ENCODE measurements around the gene LCE3E. TPM values are rescaled to one million over a fixed set of nuclear protein-coding genes. Genes with fewer than 3 reads are reported as not detected.

LCE3E gene
- polyA plus RNA-seq (2013, experiment 1 of 2) = not detected
- polyA plus RNA-seq (2013, experiment 2 of 2) = not detected

GRCh38 chr1:152566681-152567080, at the start of gene LCE3E:
LCE3E (minus strand) TSS chr1:152566780; CDS start chr1:152566208, 572 bp downstream.
- Histone ChIP-seq H4K8ac (ENCODE audit: low read depth, low read length) (no peak within 1 kb of the TSS), H2BK12ac (ENCODE audit: low read length) (no peak within 1 kb of the TSS), H3K9ac (ENCODE audit: low read depth, low read length, poor library complexity) (no peak within 1 kb of the TSS), H2AFZ (ENCODE audit: low read length) (no peak within 1 kb of the TSS), H3K4me1 (ENCODE audit: control insufficient read depth in 2 of 2, insufficient read depth in 1 of 2, low read depth in 1 of 2, low read length in 2 of 2) (no peaks in the 10 kb centered on the region), H3K4ac (ENCODE audit: low read length) (no peak within 1 kb of the TSS), H3K4me2 (ENCODE audit: insufficient read depth, low read length, poor library complexity, severe bottlenecking) (no peak within 1 kb of the TSS), H3K27me3 (ENCODE audit: control insufficient read depth in 3 of 3, insufficient read depth in 3 of 3, low read depth in 1 of 3, low read length in 3 of 3) (no peaks in the 10 kb centered on the region), H3K9me3 (replicated peaks in 1 of 2; ENCODE audit: control insufficient read depth in 2 of 2, insufficient read depth in 1 of 2, low read depth in 1 of 2, low read length in 2 of 2) (peaks cover 0 to 20% of the 10 kb centered on the region in 2 donors), H2BK120ac (ENCODE audit: low read depth, low read length) (no peak within 1 kb of the TSS), H3K36me3 (replicated peaks in 1 of 2; ENCODE audit: control insufficient read depth in 2 of 2, insufficient read depth in 2 of 2, low read length in 2 of 2) (no peaks in the 10 kb centered on the region), H3K4me3 (ENCODE audit: low read length in 2 of 2) (peak within 1 kb of the TSS in 1 of 2 donors; percentile 44), H4K91ac (ENCODE audit: low read depth, low read length, poor library complexity) (no peak within 1 kb of the TSS), H2AK5ac (ENCODE audit: low read depth, low read length) (no peak within 1 kb of the TSS), H3K23ac (ENCODE audit: low read depth, low read length, poor library complexity) (no peak within 1 kb of the TSS), H3K79me1 (ENCODE audit: low read depth, low read length) (no peaks in the 10 kb centered on the region), H2BK5ac (ENCODE audit: low read length) (no peak within 1 kb of the TSS), H2BK15ac (ENCODE audit: low read length) (no peak within 1 kb of the TSS), H3K18ac (ENCODE audit: low read length) (no peak within 1 kb of the TSS), H3K14ac (ENCODE audit: low read length) (no peak within 1 kb of the TSS), H3K27ac (replicated peaks; ENCODE audit: low read length) (no peak within 1 kb of the TSS)
- DNase-seq (ENCODE audit: low spot score) = no peak
- no CpG with 5 or more reads among the region's 1 CpG for WGBS, 2 donors (ENCODE audit: extremely low coverage in 2 of 2, insufficient read length in 2 of 2, insufficient replicate concordance in 1 of 2)

DNA sequence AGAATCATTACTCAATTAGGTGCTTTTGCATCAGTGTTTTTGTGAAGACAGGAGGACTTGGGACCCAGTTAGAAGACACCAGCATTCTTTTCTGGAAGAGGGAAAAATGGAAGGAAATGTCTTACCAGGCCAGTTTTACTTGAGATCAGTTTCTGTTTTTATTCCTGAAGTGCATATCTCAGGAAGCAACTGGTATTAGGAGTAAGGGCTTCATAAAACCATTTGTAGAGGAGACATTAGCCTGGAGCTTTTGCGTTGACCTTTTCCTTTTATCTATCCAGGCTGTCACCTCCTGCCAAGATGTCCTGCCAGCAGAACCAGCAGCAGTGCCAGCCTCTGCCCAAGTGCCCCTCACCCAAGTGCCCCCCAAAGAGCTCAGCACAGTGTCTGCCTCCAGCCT, 46.9 kb upstream of the LCE3E start, which contains the start of gene LCE3B:
TSS of gene LCE3B (plus strand) at position 301 of the 400 bp plus-strand sequence. CDS start at position 301, 0 bp downstream.
- H3K9me3 ChIP-seq (replicated peaks in 1 of 2; ENCODE audit: control insufficient read depth in 2 of 2, insufficient read depth in 1 of 2, low read depth in 1 of 2, low read length in 2 of 2) = peaks cover 0 to 3% of the 10 kb centered on the region in 2 donors
- H2BK5ac ChIP-seq (ENCODE audit: low read length) = no peak within 1 kb of the TSS
- no peak within 1 kb of the TSS for H2AK5ac ChIP-seq (ENCODE audit: low read depth, low read length)
- no peak within 1 kb of the TSS for H2AFZ ChIP-seq (ENCODE audit: low read length)
- no peak within 1 kb of the TSS for H4K91ac ChIP-seq (ENCODE audit: low read depth, low read length, poor library complexity)
- WGBS, 2 donors (ENCODE audit: extremely low coverage in 2 of 2, insufficient read length in 2 of 2, insufficient replicate concordance in 1 of 2) = no CpG with 5 or more reads among the region's 1 CpG
- no peak within 1 kb of the TSS for H3K4me3 ChIP-seq (ENCODE audit: low read length in 2 of 2)
- H3K36me3 ChIP-seq (replicated peaks in 1 of 2; ENCODE audit: control insufficient read depth in 2 of 2, insufficient read depth in 2 of 2, low read length in 2 of 2) = no peaks in the 10 kb centered on the region
- no peaks in the 10 kb centered on the region for H3K79me1 ChIP-seq (ENCODE audit: low read depth, low read length)
- H3K14ac ChIP-seq (ENCODE audit: low read length) = no peak within 1 kb of the TSS
- no peak within 1 kb of the TSS for H3K23ac ChIP-seq (ENCODE audit: low read depth, low read length, poor library complexity)
- no peaks in the 10 kb centered on the region for H3K27me3 ChIP-seq (ENCODE audit: control insufficient read depth in 3 of 3, insufficient read depth in 3 of 3, low read depth in 1 of 3, low read length in 3 of 3)
- no peaks in the 10 kb centered on the region for H3K4me1 ChIP-seq (ENCODE audit: control insufficient read depth in 2 of 2, insufficient read depth in 1 of 2, low read depth in 1 of 2, low read length in 2 of 2)
- H2BK120ac ChIP-seq (ENCODE audit: low read depth, low read length) = no peak within 1 kb of the TSS
- H4K8ac ChIP-seq (ENCODE audit: low read depth, low read length) = no peak within 1 kb of the TSS
- no peak within 1 kb of the TSS for H3K18ac ChIP-seq (ENCODE audit: low read length)
- no peak within 1 kb of the TSS for H3K4ac ChIP-seq (ENCODE audit: low read length)
- H3K9ac ChIP-seq (ENCODE audit: low read depth, low read length, poor library complexity) = no peak within 1 kb of the TSS
- H2BK12ac ChIP-seq (ENCODE audit: low read length) = no peak within 1 kb of the TSS
- no peak within 1 kb of the TSS for H3K27ac ChIP-seq (replicated peaks; ENCODE audit: low read length)
- DNase-seq (ENCODE audit: low spot score) = no peak
- no peak within 1 kb of the TSS for H3K4me2 ChIP-seq (ENCODE audit: insufficient read depth, low read length, poor library complexity, severe bottlenecking)
- no peak within 1 kb of the TSS for H2BK15ac ChIP-seq (ENCODE audit: low read length)

- Histone ChIP-seq H3K23ac (ENCODE audit: low read depth, low read length, poor library complexity) (no peak within 1 kb of the TSS), H3K27me3 (ENCODE audit: control insufficient read depth in 3 of 3, insufficient read depth in 3 of 3, low read depth in 1 of 3, low read length in 3 of 3) (no peaks in the 10 kb centered on the region), H2AFZ (ENCODE audit: low read length) (no peak within 1 kb of the TSS), H3K18ac (ENCODE audit: low read length) (no peak within 1 kb of the TSS), H3K9me3 (replicated peaks in 1 of 2; ENCODE audit: control insufficient read depth in 2 of 2, insufficient read depth in 1 of 2, low read depth in 1 of 2, low read length in 2 of 2) (no peaks in the 10 kb centered on the region), H2AK5ac (ENCODE audit: low read depth, low read length) (no peak within 1 kb of the TSS), H3K4me3 (ENCODE audit: low read length in 2 of 2) (no peak within 1 kb of the TSS), H3K4me2 (ENCODE audit: insufficient read depth, low read length, poor library complexity, severe bottlenecking) (no peak within 1 kb of the TSS), H2BK5ac (ENCODE audit: low read length) (no peak within 1 kb of the TSS), H3K27ac (replicated peaks; ENCODE audit: low read length) (no peak within 1 kb of the TSS), H3K14ac (ENCODE audit: low read length) (no peak within 1 kb of the TSS), H3K4me1 (ENCODE audit: control insufficient read depth in 2 of 2, insufficient read depth in 1 of 2, low read depth in 1 of 2, low read length in 2 of 2) (no peaks in the 10 kb centered on the region), H3K79me1 (ENCODE audit: low read depth, low read length) (no peaks in the 10 kb centered on the region), H4K8ac (ENCODE audit: low read depth, low read length) (no peak within 1 kb of the TSS), H3K36me3 (replicated peaks in 1 of 2; ENCODE audit: control insufficient read depth in 2 of 2, insufficient read depth in 2 of 2, low read length in 2 of 2) (no peaks in the 10 kb centered on the region), H4K91ac (ENCODE audit: low read depth, low read length, poor library complexity) (no peak within 1 kb of the TSS), H2BK120ac (ENCODE audit: low read depth, low read length) (no peak within 1 kb of the TSS), H2BK12ac (ENCODE audit: low read length) (no peak within 1 kb of the TSS), H3K4ac (ENCODE audit: low read length) (no peak within 1 kb of the TSS), H3K9ac (ENCODE audit: low read depth, low read length, poor library complexity) (no peak within 1 kb of the TSS), H2BK15ac (ENCODE audit: low read length) (no peak within 1 kb of the TSS)
- DNase-seq (ENCODE audit: low spot score) = no peak
- no CpG with 5 or more reads among the region's 4 CpGs for WGBS, 2 donors (ENCODE audit: extremely low coverage in 2 of 2, insufficient read length in 2 of 2, insufficient replicate concordance in 1 of 2)
Measured at GRCh38 chr1:152599934-152600333, 33.4 kb upstream of the LCE3E start, which contains the start of gene LCE3C. LCE3C (plus strand) TSS chr1:152600234; CDS start chr1:152600732, 498 bp downstream.

DNA sequence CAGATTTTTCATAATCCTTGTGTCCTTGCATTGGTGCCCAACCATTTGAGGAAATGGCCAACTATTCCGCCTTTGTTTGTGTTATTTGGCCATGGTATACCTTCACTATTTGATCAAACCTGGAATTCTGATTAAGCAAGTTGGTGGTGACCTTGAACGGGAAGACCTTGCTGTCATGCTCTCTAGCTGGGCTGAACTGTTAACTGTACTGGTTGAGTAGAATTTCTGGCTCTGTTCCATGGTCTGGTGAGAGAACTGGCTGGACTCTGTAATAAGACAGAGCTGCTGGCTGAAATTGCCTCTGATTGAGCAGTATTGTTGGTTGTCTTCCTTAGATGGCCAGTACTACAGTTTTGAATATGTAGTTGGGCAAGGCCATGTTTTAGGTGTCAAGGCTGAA, 30.4 kb upstream of the LCE3E start:
- Histone ChIP-seq H2AFZ (ENCODE audit: low read length) (no peak overlapping the region), H3K9ac (ENCODE audit: low read depth, low read length, poor library complexity) (no peak overlapping the region), H3K18ac (ENCODE audit: low read length) (no peak overlapping the region), H2BK12ac (ENCODE audit: low read length) (no peak overlapping the region), H3K23ac (ENCODE audit: low read depth, low read length, poor library complexity) (no peak overlapping the region), H2BK15ac (ENCODE audit: low read length) (no peak overlapping the region), H3K4me1 (ENCODE audit: control insufficient read depth in 2 of 2, insufficient read depth in 1 of 2, low read depth in 1 of 2, low read length in 2 of 2) (no peaks in the 10 kb centered on the region), H3K4me3 (ENCODE audit: low read length in 2 of 2) (no peak overlapping the region), H2BK5ac (ENCODE audit: low read length) (no peak overlapping the region), H3K4me2 (ENCODE audit: insufficient read depth, low read length, poor library complexity, severe bottlenecking) (no peak overlapping the region), H3K4ac (ENCODE audit: low read length) (no peak overlapping the region), H2BK120ac (ENCODE audit: low read depth, low read length) (no peak overlapping the region), H4K91ac (ENCODE audit: low read depth, low read length, poor library complexity) (no peak overlapping the region), H3K27ac (replicated peaks; ENCODE audit: low read length) (no peak overlapping the region), H4K8ac (ENCODE audit: low read depth, low read length) (no peak overlapping the region), H3K14ac (ENCODE audit: low read length) (no peak overlapping the region), H3K36me3 (replicated peaks in 1 of 2; ENCODE audit: control insufficient read depth in 2 of 2, insufficient read depth in 2 of 2, low read length in 2 of 2) (no peaks in the 10 kb centered on the region), H3K79me1 (ENCODE audit: low read depth, low read length) (no peaks in the 10 kb centered on the region), H3K27me3 (ENCODE audit: control insufficient read depth in 3 of 3, insufficient read depth in 3 of 3, low read depth in 1 of 3, low read length in 3 of 3) (no peaks in the 10 kb centered on the region), H3K9me3 (replicated peaks in 1 of 2; ENCODE audit: control insufficient read depth in 2 of 2, insufficient read depth in 1 of 2, low read depth in 1 of 2, low read length in 2 of 2) (no peaks in the 10 kb centered on the region), H2AK5ac (ENCODE audit: low read depth, low read length) (no peak overlapping the region)
- no CpG with 5 or more reads among the region's 2 CpGs for WGBS, 2 donors (ENCODE audit: extremely low coverage in 2 of 2, insufficient read length in 2 of 2, insufficient replicate concordance in 1 of 2)
- DNase-seq (ENCODE audit: low spot score) = no peak
